Measurements from ENCODE around the gene UST.

DNA sequence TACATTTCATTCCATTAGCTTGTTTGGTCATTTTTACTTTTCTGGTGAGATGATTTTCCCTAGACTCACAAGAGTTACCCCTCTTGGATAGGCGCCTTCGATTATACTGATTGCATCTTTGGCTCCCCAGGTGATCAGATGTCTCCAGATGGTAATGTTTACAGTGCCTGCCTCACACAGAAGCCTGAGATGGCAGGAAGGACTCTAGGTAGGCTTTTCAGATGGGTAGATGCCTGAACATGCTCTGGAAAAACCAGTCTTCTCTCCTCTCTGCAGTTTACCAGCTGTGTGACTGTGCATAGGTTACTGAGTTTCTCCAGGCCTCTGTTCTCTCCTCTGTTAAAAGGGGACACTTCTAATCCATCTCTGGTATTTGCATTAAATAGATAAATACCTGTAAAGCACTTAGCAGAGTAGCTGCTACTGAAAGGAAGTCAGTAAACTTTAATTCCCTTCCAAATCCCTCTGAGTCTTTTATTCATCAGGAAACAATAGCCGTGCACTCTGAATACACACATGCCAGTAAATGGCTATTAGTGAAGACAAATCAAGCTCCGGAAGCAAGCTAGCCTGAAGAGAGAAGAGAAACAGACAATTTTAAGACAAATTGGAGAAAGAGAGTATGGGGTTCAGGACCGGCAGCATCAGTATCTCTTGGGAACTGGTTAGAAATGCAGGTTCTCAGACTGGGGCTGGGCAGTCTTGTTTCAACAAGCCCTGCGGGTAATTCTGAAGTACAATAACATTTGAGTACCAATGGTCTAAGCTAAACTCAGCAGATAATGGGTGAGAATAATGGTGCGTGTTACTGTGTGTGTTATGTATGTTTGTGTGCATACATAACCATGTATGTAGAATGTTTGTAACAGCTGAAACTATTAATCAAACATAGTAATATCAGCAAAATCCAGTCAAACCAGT lies 139.4 kb downstream of the UST start:
- TF ChIP-seq POLR2A (IDR thresholded peaks at IDR 0.05), result no peak
- TF ChIP-seq, protein P1, sequence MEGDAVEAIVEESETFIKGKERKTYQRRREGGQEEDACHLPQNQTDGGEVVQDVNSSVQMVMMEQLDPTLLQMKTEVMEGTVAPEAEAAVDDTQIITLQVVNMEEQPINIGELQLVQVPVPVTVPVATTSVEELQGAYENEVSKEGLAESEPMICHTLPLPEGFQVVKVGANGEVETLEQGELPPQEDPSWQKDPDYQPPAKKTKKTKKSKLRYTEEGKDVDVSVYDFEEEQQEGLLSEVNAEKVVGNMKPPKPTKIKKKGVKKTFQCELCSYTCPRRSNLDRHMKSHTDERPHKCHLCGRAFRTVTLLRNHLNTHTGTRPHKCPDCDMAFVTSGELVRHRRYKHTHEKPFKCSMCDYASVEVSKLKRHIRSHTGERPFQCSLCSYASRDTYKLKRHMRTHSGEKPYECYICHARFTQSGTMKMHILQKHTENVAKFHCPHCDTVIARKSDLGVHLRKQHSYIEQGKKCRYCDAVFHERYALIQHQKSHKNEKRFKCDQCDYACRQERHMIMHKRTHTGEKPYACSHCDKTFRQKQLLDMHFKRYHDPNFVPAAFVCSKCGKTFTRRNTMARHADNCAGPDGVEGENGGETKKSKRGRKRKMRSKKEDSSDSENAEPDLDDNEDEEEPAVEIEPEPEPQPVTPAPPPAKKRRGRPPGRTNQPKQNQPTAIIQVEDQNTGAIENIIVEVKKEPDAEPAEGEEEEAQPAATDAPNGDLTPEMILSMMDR (IDR thresholded peaks at IDR 0.05), result no peak
